Measurements from ENCODE around the gene LRRC10B.

LRRC10B gene

GRCh38 chr11:61545921-61546320 lies 37.4 kb downstream of the LRRC10B start:
- no peak overlapping the region for H3K4me3 ChIP-seq (replicated peaks; ENCODE audit: insufficient read depth, low read length)
- TF ChIP-seq POLR2AphosphoS5 (IDR thresholded peaks at IDR 0.05; ENCODE audit: low read depth) (no peak), GABPA (IDR thresholded peaks at IDR 0.05; ENCODE audit: low read depth) (no peak), SPI1 (IDR thresholded peaks at IDR 0.05; ENCODE audit: borderline replicate concordance, low read depth) (no peak), CTCF (IDR thresholded peaks at IDR 0.05; ENCODE audit: insufficient read depth, low read length) (no peak)
- TF ChIP-seq, protein P1, sequence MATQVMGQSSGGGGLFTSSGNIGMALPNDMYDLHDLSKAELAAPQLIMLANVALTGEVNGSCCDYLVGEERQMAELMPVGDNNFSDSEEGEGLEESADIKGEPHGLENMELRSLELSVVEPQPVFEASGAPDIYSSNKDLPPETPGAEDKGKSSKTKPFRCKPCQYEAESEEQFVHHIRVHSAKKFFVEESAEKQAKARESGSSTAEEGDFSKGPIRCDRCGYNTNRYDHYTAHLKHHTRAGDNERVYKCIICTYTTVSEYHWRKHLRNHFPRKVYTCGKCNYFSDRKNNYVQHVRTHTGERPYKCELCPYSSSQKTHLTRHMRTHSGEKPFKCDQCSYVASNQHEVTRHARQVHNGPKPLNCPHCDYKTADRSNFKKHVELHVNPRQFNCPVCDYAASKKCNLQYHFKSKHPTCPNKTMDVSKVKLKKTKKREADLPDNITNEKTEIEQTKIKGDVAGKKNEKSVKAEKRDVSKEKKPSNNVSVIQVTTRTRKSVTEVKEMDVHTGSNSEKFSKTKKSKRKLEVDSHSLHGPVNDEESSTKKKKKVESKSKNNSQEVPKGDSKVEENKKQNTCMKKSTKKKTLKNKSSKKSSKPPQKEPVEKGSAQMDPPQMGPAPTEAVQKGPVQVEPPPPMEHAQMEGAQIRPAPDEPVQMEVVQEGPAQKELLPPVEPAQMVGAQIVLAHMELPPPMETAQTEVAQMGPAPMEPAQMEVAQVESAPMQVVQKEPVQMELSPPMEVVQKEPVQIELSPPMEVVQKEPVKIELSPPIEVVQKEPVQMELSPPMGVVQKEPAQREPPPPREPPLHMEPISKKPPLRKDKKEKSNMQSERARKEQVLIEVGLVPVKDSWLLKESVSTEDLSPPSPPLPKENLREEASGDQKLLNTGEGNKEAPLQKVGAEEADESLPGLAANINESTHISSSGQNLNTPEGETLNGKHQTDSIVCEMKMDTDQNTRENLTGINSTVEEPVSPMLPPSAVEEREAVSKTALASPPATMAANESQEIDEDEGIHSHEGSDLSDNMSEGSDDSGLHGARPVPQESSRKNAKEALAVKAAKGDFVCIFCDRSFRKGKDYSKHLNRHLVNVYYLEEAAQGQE (IDR thresholded peaks at IDR 0.05; ENCODE audit: insufficient replicate concordance, low read depth) = no peak
- H3K27me3 ChIP-seq (ENCODE audit: insufficient read depth, poor library complexity, severe bottlenecking) = peaks cover 2% of the 10 kb centered on the region
- DNase-seq (ENCODE audit: low read depth in 1 of 2, low spot score in 1 of 2) = no peak
- H3K27ac ChIP-seq (replicated peaks) = no peak overlapping the region

DNA sequence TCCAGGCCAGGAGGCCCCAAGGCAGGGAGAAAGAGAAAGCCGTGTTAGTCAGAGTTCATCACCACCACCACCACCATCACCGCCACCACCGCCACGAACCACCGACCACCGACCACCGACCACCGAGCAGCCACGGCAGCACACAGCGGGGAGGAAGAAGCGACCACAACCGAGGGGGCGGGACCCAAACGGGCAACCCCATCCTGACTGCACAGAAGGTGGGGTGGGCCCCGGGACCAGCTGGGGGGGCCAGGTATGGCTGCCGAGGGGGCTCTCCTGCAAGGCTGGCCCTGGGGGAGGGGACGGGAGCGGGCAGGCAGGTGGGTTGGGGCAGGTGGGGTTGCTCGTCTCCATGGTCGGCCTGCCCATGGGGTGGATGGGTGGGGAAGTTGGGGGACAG lies 38.1 kb downstream of the LRRC10B start:
- H3K4me3 ChIP-seq (replicated peaks; ENCODE audit: insufficient read depth, low read length) = no peak overlapping the region
- H3K27me3 ChIP-seq (ENCODE audit: insufficient read depth, poor library complexity, severe bottlenecking) = peaks cover 2% of the 10 kb centered on the region
- TF ChIP-seq GABPA (IDR thresholded peaks at IDR 0.05; ENCODE audit: low read depth) = no peak
- TF ChIP-seq POLR2AphosphoS5 (IDR thresholded peaks at IDR 0.05; ENCODE audit: low read depth) = no peak
- TF ChIP-seq SPI1 (IDR thresholded peaks at IDR 0.05; ENCODE audit: borderline replicate concordance, low read depth) = no peak
- TF ChIP-seq CTCF (IDR thresholded peaks at IDR 0.05; ENCODE audit: insufficient read depth, low read length) = no peak
- TF ChIP-seq, protein P1 (IDR thresholded peaks at IDR 0.05; ENCODE audit: insufficient replicate concordance, low read depth) = no peak
- no peak for DNase-seq (ENCODE audit: low read depth in 1 of 2, low spot score in 1 of 2)
- no peak overlapping the region for H3K27ac ChIP-seq (replicated peaks)

DNA sequence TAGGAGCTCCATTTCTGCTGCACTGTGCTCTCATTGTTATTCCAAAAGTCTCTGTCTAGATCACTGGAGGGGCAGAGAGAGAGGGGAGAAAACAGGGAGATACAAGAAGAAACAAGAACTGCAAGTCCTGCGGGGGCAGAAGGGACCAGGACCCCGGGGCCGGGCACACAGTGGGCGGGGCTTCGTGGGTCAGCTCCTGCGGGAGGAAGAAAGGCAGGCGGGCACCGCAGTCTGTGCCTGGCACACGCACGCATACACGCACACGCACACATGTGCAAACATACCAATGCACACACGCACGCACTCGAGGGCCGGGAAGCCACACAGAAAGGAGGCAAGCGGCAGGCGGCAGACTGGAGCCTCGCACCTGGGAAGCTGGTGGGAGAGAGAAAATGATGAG lies 38.7 kb downstream of the LRRC10B start:
- DNase-seq (ENCODE audit: low read depth in 1 of 2, low spot score in 1 of 2) = no peak
- peaks cover 2% of the 10 kb centered on the region for H3K27me3 ChIP-seq (ENCODE audit: insufficient read depth, poor library complexity, severe bottlenecking)
- TF ChIP-seq SPI1 (IDR thresholded peaks at IDR 0.05; ENCODE audit: borderline replicate concordance, low read depth) = no peak
- no peak for TF ChIP-seq CTCF (IDR thresholded peaks at IDR 0.05; ENCODE audit: insufficient read depth, low read length)
- TF ChIP-seq POLR2AphosphoS5 (IDR thresholded peaks at IDR 0.05; ENCODE audit: low read depth) = no peak
- no peak for TF ChIP-seq GABPA (IDR thresholded peaks at IDR 0.05; ENCODE audit: low read depth)
- TF ChIP-seq, protein P1 (IDR thresholded peaks at IDR 0.05; ENCODE audit: insufficient replicate concordance, low read depth) = no peak
- no peak overlapping the region for H3K4me3 ChIP-seq (replicated peaks; ENCODE audit: insufficient read depth, low read length)
- no peak overlapping the region for H3K27ac ChIP-seq (replicated peaks)
